ENCODE measurements around the gene KLHL15.

KLHL15 gene

GRCh38 chrX:23954396-23954795, 72.6 kb downstream of the KLHL15 start:
- no peak for TF ChIP-seq CTCF (IDR thresholded peaks at IDR 0.05; ENCODE audit: control insufficient read depth, insufficient read depth, low read depth, low read length, missing control alignments)
- no peak for DNase-seq (ENCODE audit: low read depth)
- H3K4me3 ChIP-seq (ENCODE audit: control insufficient read depth, low read depth, low read length): no peak overlapping the region

DNA sequence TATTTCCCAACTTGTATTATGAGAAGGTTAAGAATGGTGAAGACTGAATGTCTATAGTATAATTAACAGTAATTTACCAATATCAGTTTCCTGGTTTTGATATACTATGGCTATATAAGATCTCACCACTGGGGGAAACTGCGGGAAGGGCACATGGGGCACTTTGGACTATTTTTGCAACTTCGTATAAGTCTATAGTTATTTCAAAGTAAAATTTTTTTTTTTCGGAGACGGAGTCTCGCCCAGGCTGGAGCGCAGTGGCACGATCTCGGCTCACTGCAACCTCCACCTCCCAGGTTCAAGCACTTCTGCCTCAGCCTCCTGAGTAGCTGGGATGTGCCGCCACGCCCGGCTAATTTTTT, 73.1 kb downstream of the KLHL15 start:
- no peak overlapping the region for H3K4me3 ChIP-seq (ENCODE audit: control insufficient read depth, low read depth, low read length)
- no peak for TF ChIP-seq CTCF (IDR thresholded peaks at IDR 0.05; ENCODE audit: control insufficient read depth, insufficient read depth, low read depth, low read length, missing control alignments)
- DNase-seq (ENCODE audit: low read depth): no peak

DNA sequence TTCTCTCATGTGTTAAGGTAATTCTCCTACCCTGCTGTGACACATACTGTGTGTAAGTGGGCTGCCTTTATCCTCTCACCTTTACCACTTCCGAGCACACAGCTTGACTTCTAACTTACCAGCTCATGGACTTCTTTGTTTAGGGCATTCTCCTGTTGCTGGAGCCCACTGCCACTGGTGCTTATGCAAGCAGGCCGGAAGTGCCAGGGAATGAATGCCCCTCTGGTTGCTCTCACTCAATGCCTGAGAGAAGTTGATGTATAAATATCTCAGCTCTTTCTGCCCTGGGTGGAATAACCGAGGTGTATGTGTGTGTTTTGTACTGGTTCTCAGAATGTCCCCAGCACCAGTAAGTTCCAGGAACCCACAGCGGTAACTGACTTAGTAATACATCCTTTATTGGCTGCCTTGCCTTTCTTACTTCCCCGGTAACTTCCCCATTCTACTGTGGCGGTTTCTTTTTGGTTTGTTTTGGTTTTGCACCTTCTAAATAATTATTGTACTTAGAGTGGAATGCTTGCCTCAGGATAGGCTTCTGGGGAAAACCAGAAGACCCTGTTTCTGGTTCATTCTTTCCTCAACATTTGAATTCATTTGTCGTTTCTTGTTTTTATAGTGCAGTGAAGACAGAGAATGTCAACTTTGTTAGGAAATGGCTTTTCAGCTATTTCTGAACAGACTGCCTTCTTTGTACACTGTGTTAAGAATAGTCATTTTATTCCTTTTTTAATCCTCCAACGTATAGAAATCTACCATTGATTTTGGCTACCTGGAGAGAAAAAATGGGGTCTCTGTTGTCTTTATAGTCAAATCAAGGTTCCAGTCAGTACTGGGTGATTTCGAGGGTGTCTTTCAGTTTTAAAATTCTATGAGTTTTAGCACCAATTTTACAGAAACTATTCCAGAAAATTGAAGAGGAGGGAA, 73.7 kb downstream of the KLHL15 start:
- H3K4me3 ChIP-seq (ENCODE audit: control insufficient read depth, low read depth, low read length): no peak overlapping the region
- no peak for DNase-seq (ENCODE audit: low read depth)
- no peak for TF ChIP-seq CTCF (IDR thresholded peaks at IDR 0.05; ENCODE audit: control insufficient read depth, insufficient read depth, low read depth, low read length, missing control alignments)

DNA sequence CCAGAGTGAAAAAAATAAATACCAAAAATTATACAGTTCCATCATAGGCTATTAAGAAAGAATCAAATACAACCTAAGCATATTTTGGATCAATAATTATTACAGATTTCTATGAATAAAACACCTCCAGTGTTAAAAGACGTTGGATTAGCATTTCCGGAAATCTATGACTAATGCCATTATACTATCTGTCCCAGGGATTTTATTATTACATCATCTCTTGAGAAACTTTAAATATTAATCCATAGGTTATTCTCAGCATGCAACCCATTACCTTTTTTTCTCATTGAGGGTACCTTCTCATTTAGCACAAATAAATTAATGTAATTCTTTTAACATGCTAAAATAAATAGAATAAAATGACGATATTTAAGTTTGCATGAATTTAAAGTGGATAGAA, 74.6 kb downstream of the KLHL15 start:
- H3K4me3 ChIP-seq (ENCODE audit: control insufficient read depth, low read depth, low read length): no peak overlapping the region
- no peak for DNase-seq (ENCODE audit: low read depth)

DNA sequence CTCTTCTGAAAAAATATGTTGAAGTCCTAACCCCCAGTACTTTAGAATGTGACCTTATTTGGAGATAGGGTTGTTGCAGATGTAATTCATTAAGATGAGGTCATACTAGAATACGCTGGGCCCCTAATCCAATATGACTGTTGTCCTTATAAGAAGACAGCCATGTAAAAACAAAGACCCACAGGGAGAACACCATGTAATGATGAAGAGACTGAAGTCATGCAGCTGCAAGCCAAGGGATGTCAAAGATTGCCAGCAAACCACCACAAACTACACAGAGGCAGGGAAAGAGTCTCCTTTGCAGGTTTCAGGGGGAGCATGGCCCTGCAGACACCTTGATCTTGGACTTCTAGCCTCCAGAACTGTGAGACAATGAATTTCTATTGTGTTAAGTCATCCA, 81.8 kb downstream of the KLHL15 start:
- no peak for TF ChIP-seq CTCF (IDR thresholded peaks at IDR 0.05; ENCODE audit: control insufficient read depth, insufficient read depth, low read depth, low read length, missing control alignments)
- no peak overlapping the region for H3K4me3 ChIP-seq (ENCODE audit: control insufficient read depth, low read depth, low read length)
- DNase-seq (ENCODE audit: low read depth): no peak

More for the DNA sequence above, 74.6 kb downstream of the KLHL15 start:
- no peak for TF ChIP-seq CTCF (IDR thresholded peaks at IDR 0.05; ENCODE audit: control insufficient read depth, insufficient read depth, low read depth, low read length, missing control alignments)

DNA sequence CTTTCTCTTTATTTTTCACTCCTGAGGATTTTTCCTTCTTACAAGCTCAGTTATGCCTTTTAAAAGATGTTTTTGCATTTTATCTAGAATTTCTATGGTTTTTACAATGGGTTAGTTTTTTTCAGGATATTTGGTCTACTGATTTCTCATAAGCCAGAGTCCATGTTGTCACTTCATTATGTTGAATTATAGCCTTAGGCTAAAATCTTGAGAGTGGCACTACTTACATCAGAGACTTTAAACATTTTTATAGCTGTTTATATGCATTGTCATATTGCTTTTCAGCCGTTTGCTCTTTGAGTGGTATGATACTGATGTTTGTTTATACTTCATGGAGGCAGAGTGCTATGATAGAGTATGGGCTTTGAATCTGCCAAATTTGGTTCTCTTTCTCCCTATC, 82.8 kb downstream of the KLHL15 start:
- no peak for TF ChIP-seq CTCF (IDR thresholded peaks at IDR 0.05; ENCODE audit: control insufficient read depth, insufficient read depth, low read depth, low read length, missing control alignments)
- DNase-seq (ENCODE audit: low read depth): no peak
- no peak overlapping the region for H3K4me3 ChIP-seq (ENCODE audit: control insufficient read depth, low read depth, low read length)

Measured in AG09309 (cell line).